Glomerular visceral epithelial cell (primary cell): ENCODE measurements around the gene TPCN1.

Source experiments
- DNase-seq: peaks from one replicate; pipeline ENCODE4 v3.0.0-alpha.2; 2016; ENCODE audit errors: extremely low spot score

TPCN1 gene

GRCh38 chr12:113241191-113242025 lies 20.1 kb downstream of the TPCN1 start:
- peak; percentile 91 for DNase-seq

- DNase-seq, result peak; percentile 91
Observed at GRCh38 chr12:113242026-113242418, 20.8 kb downstream of the TPCN1 start.

GRCh38 chr12:113242560-113242959 lies 21.3 kb downstream of the TPCN1 start:
- peak; percentile 63 for DNase-seq

- peak; percentile 47 for DNase-seq
Observed at GRCh38 chr12:113244047-113244460, 22.8 kb downstream of the TPCN1 start.

- DNase-seq, result no peak
Observed at GRCh38 chr12:113244478-113244958, 23.3 kb downstream of the TPCN1 start.

GRCh38 chr12:113245695-113246477 lies 24.6 kb downstream of the TPCN1 start:
- DNase-seq, result peak; percentile 77

GRCh38 chr12:113246478-113247122 lies 25.3 kb downstream of the TPCN1 start:
- DNase-seq, result peak; percentile 35

GRCh38 chr12:113247123-113248050 lies 26.1 kb downstream of the TPCN1 start:
- peak; percentile 78 for DNase-seq

- no peak for DNase-seq
Observed at GRCh38 chr12:113248051-113248825, 27.0 kb downstream of the TPCN1 start.

GRCh38 chr12:113248842-113249435 lies 27.7 kb downstream of the TPCN1 start:
- DNase-seq, result no peak

- no peak for DNase-seq
Observed at GRCh38 chr12:113249546-113249945, 28.3 kb downstream of the TPCN1 start.

GRCh38 chr12:113250045-113250444 lies 28.8 kb downstream of the TPCN1 start:
- DNase-seq, result no peak

GRCh38 chr12:113251404-113252070 lies 30.3 kb downstream of the TPCN1 start:
- DNase-seq, result no peak

GRCh38 chr12:113252494-113252893 lies 31.2 kb downstream of the TPCN1 start:
- no peak for DNase-seq

GRCh38 chr12:113253532-113254285 lies 32.4 kb downstream of the TPCN1 start:
- no peak for DNase-seq

GRCh38 chr12:113254298-113254697 lies 33.0 kb downstream of the TPCN1 start:
- DNase-seq, result no peak

- no peak for DNase-seq
Observed at GRCh38 chr12:113257564-113257963, 36.3 kb downstream of the TPCN1 start.

GRCh38 chr12:113260127-113260526 lies 38.9 kb downstream of the TPCN1 start:
- no peak for DNase-seq
